ENCODE results near the gene AQP2.

Gene AQP2

DNA sequence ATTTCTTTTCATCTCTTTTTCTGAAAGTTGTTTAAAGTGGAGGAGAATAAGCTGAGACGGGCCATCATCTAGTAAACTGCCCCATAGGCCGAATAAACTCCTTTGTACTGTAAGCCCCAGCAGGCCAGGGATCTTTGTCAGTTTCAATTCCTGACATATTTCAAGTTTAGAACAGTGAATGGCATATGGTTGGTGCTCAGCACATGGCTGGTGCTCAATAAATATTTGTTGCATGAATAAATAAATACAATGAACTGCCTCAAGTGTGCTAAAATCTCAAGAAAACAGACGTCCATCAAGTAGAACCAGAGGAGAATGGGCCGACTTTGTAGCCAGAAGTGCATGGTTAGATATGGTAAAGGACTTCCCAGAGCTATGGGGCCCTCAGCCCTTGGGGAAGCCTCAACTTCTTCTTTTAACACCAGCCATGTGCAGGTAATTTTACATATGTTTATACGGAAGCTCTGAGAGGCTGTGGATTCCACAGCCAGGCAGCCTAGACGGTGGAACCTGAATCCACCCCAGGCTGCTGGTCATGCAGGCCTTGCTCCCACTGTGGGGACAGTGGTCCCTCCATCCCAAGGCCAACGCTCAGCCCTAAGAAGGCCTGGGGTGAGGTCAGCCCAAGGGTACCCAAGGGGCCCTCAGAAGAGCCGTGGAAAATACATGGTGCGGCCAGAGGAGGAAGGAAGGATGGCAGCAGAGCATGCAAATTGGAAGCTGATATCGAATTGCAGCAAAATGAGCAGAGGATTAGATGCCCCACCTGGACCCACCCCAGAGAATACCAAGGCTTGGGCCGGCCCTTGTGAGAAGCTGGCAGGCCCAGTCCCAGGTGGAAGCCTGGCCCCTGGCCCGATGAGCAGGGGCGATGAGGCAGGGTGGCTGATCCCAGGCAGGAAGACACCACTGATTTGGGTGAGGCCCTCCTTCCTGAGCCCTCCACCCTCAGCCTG is 8.7 kb upstream of the AQP2 start:
- DNase-seq (ENCODE audit: low read depth), result no peak

DNA sequence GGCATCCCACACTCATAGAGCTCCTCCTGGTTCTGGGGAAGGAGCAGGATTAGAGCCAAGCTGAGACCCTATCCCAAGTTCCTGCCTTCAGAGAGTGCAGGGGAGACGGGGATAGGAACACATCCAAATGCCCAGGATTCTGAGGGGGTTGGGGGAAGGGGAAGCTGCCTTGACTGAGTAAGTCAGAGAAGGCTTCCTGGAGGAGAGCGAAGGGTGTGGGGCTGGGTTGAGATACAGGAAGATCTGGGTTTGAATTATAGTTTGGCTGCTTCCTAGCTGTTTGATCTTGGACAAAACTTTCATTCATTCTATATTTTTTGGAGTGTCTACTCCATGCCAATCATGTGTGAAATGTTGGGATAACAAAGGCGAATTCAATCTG is 8.0 kb upstream of the AQP2 start:
- no peak for DNase-seq (ENCODE audit: low read depth)

DNA sequence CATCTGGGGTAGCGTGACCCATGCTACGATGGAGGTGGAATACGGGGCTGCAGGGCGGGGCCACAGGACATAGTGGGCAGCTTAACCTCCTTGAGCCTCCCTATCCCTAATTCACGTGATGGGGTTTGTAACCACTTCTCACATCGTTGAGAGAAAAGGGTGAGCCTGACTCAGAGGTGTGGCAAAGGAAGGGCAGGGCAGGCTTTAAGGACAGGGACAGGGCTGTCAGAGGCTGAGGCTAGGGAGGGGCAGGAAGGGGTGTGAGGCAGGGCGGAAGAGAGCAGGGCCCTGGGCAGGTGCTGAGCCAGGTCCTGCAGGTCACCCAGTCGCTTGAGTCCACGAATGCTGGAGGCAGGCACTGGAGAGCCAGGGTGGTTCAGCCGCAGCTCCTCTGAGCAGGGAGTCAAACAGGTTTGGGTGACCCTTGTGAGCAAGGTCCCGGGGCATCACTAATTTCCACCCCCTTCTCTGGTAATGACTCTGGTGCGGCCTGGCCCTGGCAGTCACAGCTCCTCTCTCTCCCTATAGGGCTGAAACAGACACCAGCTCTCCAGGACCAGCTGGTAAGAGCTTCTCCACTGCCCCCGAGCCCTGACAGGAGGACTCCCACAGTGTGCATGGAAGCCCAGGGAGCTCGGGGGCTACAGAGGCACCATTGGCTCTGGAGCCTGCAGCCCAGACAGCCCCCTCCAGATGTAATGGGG is 7.5 kb upstream of the AQP2 start:
- no peak for DNase-seq (ENCODE audit: low read depth)

DNA sequence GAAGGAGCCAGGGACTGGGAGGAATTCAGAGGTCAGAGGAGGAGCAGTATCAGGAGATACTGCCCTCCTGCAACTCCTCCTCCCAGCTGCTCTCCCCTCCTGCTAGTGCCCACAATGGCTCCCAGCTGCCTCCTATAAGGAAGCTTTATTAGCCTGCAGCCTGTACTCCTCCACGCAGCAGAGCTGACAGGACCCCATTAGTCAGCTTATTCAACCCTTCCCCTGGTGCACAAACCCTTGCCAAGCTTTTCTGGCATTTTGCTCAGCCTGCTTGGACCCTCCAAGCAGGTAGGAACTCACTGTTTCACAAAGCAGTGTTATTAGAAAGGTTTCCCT is 6.9 kb upstream of the AQP2 start:
- no peak for DNase-seq (ENCODE audit: low read depth)

GRCh38 chr12:49944046-49944445 is 6.5 kb upstream of the AQP2 start:
- no peak for DNase-seq (ENCODE audit: low read depth)

DNA sequence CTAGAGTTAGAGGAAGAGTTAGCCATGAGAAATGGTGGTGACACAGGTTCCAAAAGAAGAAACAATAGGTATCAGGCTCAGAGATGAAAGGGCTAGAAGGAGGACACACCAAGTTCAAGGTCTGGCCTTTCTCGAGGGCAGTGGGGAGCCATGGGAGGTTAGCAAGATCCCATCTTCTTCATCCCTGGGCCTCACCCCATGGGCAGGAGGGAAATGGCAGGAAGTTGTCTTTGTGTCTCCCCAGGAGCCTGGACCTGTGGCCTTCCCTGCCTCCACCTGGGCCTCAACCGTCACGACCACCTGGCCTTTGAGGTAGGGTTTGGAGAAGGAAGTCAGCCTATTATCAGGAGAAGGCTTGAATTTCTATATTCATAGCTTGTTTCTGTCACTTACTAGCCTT is 5.8 kb upstream of the AQP2 start:
- no peak for DNase-seq (ENCODE audit: low read depth)

- peak; percentile 44 for DNase-seq (ENCODE audit: low read depth)
Measured at GRCh38 chr12:49945394-49946080, 5.0 kb upstream of the AQP2 start.

DNA sequence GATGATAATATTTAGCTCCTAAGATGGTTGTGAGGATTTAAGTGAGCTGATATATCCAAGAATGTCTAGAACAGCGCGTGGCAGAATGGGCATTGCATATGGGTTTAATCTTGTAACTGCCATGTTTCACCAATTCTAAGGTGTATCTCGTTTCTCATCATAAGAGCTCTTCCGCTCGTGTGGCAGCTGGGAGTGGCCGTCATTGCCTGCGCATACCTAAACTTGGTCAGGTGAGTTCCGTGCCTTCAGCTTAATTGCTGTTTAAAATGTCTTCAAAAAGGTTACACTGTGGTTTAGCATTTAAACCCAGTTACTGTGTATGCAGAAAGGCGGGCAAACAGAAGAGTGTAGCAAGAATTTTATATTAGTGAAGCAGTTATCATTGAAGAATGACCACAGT is 4.5 kb upstream of the AQP2 start:
- no peak for DNase-seq (ENCODE audit: low read depth)

DNA sequence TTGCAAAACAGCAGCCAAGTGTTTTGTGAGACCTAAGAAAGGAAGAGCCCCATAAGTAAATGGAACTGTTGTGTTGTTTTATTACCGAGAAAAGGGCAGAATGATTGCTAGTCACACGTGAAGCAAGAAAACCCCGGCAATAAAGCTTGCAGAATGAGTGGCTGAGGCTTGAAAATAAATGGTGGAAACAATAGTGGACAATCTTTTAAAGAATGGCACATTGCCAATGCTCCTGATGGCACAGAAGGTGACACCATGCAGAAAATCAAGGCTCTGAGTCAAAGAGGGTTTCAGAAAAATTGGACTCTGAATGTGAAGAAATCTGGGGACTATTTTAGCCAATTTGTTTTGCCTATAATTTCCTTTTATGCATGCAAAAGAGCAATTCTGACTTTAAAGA is 4.0 kb upstream of the AQP2 start:
- no peak for DNase-seq (ENCODE audit: low read depth)

GRCh38 chr12:49947593-49948226 is 2.8 kb upstream of the AQP2 start:
- DNase-seq (ENCODE audit: low read depth), result no peak

DNA sequence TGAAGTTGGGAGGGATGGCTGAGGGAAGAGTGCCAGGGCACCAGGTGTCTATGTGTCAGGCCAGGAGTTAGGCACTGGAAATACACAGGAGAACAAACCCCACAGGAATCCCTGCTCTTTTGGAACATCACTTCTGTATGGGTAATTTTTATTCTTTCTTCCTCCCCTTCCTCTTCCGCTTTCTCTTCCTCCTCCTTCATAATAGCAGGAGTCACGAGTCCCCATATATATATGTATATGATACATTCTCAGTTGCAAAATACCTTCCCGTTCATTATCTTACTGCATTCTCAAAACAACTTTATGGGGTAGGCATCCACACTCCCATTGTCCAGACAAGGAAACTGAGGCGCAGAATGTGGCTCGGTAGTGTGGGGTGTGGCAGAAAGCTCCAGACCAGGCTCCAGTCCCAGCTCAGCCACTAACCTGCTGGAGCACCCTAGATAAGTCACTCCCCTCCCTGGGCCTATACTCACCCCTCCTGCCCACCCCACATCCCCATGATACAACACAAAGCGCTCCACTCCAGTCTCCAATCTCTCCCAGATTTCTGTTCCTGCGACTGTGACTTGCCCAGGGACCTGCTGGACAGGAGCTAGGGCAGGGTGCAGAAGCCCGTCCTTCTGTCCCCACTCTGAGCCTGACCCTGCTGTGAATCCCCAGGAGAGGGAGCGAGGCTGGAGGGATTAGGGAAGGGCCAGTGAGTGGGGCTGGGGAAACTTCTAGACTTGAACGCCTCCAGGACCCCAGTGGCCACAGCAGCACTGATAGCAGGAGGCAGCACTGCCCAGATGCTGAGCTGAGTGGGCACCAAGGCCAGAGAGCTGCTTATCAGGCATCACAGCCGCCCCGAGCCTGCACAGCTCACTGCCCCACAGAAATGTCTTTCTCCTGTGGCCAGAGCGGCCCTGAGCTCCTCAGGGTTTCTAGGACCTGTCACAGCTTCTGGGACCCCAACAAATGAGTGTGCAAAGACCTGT is 1.4 kb upstream of the AQP2 start:
- no peak for DNase-seq (ENCODE audit: low read depth)

DNA sequence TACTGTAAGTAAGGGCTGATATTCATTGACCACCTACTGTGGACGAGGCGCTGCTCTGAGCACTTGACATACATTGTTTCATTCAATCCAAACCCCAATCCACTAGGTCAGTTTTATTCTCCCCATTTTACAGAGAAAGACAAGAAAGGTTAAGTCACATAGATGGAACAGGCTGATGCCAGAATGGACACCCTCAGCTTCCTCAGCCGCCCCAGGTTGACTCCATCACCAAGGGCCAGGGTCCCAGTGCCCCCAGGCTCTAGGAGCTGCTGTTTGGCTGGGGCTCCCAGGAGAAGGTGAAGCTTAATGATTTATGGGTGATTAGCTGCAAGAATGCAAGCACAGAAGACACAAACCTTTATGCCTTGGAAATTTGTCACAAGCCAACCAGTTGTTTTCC is 671 bp upstream of the AQP2 start:
- no peak for DNase-seq (ENCODE audit: low read depth)

- DNase-seq (ENCODE audit: low read depth), result no peak
Measured at GRCh38 chr12:49951411-49952240, 1.1 kb downstream of the AQP2 start.

DNA sequence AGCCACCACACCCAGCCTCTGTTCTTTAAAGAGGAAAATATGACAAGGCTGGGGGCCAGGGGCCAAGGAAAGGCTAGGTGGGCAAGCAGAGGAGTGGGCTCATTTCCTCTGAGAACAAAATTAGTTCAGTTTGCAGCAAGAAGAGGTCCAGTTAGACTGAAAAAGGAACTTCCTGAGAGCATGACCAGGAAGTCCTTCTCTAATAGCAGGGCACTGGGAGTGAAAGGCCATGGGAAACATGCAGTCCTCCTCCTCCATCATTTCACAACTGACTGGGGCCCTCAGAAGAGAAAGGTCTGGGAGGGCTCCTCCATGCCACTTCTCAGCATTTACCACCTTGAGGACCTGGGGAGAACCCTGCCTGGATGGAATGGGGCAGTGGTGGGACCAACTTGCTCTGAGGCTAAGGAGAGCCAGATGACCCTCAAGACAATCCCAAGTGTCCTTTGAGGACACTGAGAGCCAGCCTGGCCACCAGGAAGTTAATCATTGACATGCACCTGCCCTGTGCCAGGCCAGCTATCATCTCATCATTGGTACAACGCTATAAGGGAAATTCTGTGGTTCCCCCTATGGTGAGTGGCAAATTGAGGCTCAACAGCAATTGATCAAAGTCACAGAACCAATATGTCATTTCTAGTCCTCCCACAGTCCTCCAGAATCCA is 2.0 kb downstream of the AQP2 start:
- no peak for DNase-seq (ENCODE audit: low read depth)

DNA sequence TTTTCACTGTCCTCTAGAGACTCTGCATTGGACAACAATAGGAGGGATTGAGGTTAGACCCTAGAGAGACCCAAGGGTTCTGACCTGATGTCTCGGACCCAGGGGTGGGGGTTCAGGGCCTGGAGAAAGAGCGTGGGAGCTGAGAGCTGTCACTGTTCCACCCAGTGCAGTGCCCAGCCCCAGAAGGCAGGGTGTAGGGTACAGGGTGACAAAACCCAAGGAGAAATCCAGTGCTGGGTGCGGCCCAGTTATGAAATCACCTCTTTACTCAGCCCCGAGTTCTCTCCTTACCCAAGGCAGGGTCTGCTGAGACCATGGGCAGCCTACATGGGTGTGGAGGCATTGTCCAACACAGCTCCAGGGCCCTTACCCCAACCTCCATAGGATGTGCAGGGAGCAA is 2.6 kb downstream of the AQP2 start:
- no peak for DNase-seq (ENCODE audit: low read depth)

DNA sequence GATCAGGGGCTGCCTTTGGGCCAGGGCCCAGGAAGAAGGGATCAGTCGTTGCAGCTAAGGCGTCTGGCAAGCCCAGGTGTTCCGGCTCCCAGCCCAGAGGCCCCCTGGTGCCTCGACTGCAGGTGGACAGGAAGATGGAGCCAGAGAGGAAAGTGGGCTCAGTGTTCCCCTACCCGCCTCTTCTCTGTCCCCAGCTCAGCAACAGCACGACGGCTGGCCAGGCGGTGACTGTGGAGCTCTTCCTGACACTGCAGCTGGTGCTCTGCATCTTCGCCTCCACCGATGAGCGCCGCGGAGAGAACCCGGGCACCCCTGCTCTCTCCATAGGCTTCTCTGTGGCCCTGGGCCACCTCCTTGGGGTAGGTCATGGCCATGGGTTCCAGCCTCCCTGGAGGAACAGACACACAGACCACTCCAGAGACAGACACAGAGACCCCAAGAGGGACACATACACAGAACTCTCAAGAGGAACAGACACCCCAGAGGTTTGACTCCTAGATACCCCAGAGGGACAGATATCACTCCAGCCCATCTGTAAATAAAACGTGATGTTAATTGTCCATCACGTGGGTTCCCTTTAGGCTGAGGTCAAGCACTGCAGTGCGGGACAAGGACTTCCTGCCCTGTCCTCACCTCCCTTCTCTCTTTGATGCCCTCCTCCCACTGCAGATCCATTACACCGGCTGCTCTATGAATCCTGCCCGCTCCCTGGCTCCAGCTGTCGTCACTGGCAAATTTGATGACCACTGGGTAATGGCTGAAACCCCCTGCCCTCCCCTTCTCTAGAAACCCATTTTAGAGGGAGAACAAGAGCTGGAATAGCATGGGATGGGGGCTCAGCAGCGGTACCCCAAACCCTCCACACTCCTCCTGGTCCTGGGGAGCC is 3.7 kb downstream of the AQP2 start:
- DNase-seq (ENCODE audit: low read depth), result no peak

DNA sequence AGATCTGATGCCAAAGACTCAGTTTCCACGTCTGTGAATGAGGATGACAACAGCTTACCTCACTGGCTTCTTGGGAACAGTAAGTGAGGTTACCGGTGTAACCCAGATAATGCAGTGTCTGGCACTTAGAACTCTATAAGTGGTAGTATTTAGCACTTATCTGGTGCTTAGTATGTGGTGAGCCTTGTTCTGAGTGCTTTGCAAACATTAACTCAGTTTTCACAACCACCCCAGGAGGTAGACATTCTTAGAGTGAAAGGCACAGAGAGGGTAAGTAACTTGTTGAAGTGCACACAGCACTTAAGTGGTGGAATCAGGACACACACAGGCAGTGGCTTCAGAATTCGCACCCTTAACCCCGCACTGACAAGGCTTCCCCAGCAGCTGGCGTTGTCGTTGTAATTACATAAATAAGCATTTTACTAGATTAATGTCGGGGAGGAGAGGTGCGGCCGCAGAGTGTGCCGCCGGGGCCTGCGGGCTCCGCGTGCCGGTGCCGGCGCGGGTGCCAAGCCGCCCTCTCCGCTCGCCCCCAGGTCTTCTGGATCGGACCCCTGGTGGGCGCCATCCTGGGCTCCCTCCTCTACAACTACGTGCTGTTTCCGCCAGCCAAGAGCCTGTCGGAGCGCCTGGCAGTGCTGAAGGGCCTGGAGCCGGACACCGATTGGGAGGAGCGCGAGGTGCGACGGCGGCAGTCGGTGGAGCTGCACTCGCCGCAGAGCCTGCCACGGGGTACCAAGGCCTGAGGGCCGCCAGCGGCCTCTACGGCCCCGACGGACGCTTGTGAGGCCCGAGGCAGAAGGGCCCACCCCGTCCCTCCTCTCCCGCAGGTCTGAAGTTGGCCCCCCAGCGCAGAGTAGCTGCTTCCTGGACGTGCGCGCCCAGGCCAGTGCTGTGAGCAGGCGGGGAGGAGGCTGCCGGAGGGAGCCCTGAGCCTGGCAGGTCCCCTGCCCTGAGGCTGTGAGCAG is 4.6 kb downstream of the AQP2 start:
- DNase-seq (ENCODE audit: low read depth), result no peak

Measured in GM04504 (cell line).